Pancreas (tissue), 10 donors: Measurements from ENCODE around the gene VSIR. TPM values are rescaled to one million over a fixed set of nuclear protein-coding genes. Genes with fewer than 3 reads are reported as not detected.

Experiments used
- ATAC-seq, 4 donors: fragments of 200-7000 bp; cut with Tn5 transposase; one replicate each; pipeline versions ENCODE4 v1.8.0 to v1.9.1; 2020; ENCODE audit warnings: mild to moderate bottlenecking in 4 of 4, moderate library complexity in 4 of 4
- DNase-seq, 6 donors: peaks; one replicate each; pipeline ENCODE4 v3.0.0-alpha.2; 2020
- FAIRE-seq: peaks from 2 replicates; lab custom pipeline; 2012; peaks lifted over from hg19 to GRCh38; lab: Jason Lieb, UNC
- H3K27ac ChIP-seq, 4 donors: fragments of 200-600 bp; sonication (generic); 1 replicate in 3 of 4; 2 replicates in 1 of 4; pipeline versions ENCODE4 v1.5.0 to v1.8.0; 2020
- H3K27me3 ChIP-seq, 4 donors: fragments of 200-600 bp; one replicate each; pipeline ENCODE4 v1.8.0; 2021
- H3K36me3 ChIP-seq, 3 donors: fragments of 200-600 bp; sonication (generic) in 1 of 3; one replicate each; pipeline versions ENCODE4 v1.5.0 to v1.8.0; 2020 to 2021
- H3K4me1 ChIP-seq, 3 donors: fragments of 200-600 bp; one replicate each; pipeline ENCODE4 v1.8.0; 2021
- H3K4me3 ChIP-seq, 4 donors: fragments of 200-600 bp; sonication (generic) in 2 of 4; one replicate each; pipeline versions ENCODE4 v1.5.0 to v1.8.0; 2020 to 2021
- H3K9me3 ChIP-seq, 4 donors: fragments of 200-600 bp; one replicate each; pipeline ENCODE4 v1.8.0; 2021
- CTCF ChIP-seq, 4 donors: fragments of 200-600 bp; sonication (generic) in 3 of 4; IDR thresholded peaks; one replicate each; pipeline versions ENCODE4 v1.5.0 to v1.8.0; 2021; ENCODE audit warnings: antibody characterized with exemption in 4 of 4
- WGBS, 2 donors: extraction: QIAGEN DNeasy Blood & Tissue Kit; methylation state at CpG; one replicate each; pipeline ENCODE4 v1.1.7; 2013; 5-methylcytosine and 5-hydroxymethylcytosine counted together
- intact Hi-C, 3 donors: fragments of 100-400 bp; cut with DNase I; formaldehyde crosslinking; loops; one replicate each; pipeline versions ENCODE4 v1.11.1 to v1.14.2; 2022
- polyA plus RNA-seq, 2 donors: library from polyadenylated mRNA; stranded (reverse); fragments of 200-250 nt; gene quantifications; one replicate each; pipeline ENCODE4 v1.2.3, GENCODE V29; 2013
- total RNA-seq, 6 donors: library from RNA; stranded (reverse); fragmentation: NEBNext Ultra II Directional in 4 of 6; extraction: Animal tissue kit (Norgen Biotek cat#: 25700) in 4 of 6; gene quantifications; one replicate each; pipeline versions ENCODE4 v1.2.1 to v1.2.4, GENCODE V29; 2021 to 2023
- donor health status: healthy with polysubstance abuse.
- donor health status: DM: no; HTN: no; CAD: no; lungs with moderate emphysema.
- donor health status: DM: no; HTN: no; CAD: no.
- donor health status: control.
- donor health status: control.
- donor health status: Bipolar disorder and iron deficiency.
- donor health status: DM: yes; HTN: yes; CAD: no.
- donor health status: DM: no; HTN: no; CAD: no.
- donor health status: DM: no; HTN: no; CAD: no.
- donor health status: DM: yes; HTN: yes; CAD: no.

Gene VSIR
- total and polyA plus RNA-seq, 8 donors, result 3.7 to 27.6 (median 9.3) TPM

- no peak for TF ChIP-seq CTCF (IDR thresholded peaks at IDR 0.05)
- Histone ChIP-seq H3K4me1 (no peaks in the 10 kb centered on the region), H3K9me3 (no peaks in the 10 kb centered on the region), H3K27ac (peak overlapping the region; percentile 13 to 74 (median 46)), H3K4me3 (no peak overlapping the region), H3K27me3 (no peaks in the 10 kb centered on the region), H3K36me3 (no peaks in the 10 kb centered on the region)
- 75% methylated on average over 12 of the region's 12 CpGs for WGBS, 2 donors
- ATAC-seq (peak; percentile 72 to 86 (median 82)), FAIRE-seq (no peak), DNase-seq (peak in 2 of 6 donors; percentile 19 to 43)
- intact Hi-C loops, result no loop called here
Measured at GRCh38 chr10:71737001-71737833, 36.1 kb downstream of the VSIR start.

- no peak for TF ChIP-seq CTCF (IDR thresholded peaks at IDR 0.05)
- no peak for FAIRE-seq
- H3K9me3 ChIP-seq, result no peaks in the 10 kb centered on the region
- H3K4me1 ChIP-seq, result no peaks in the 10 kb centered on the region
- WGBS, 2 donors, result 86 to 100% methylated on average over 2 of the region's 2 CpGs
- H3K27ac ChIP-seq, result peak overlapping the region; percentile 13 to 53 (median 46)
- no peaks in the 10 kb centered on the region for H3K36me3 ChIP-seq
- intact Hi-C loops, result no loop called here
- H3K4me3 ChIP-seq, result no peak overlapping the region
- H3K27me3 ChIP-seq, result no peaks in the 10 kb centered on the region
- no peak for ATAC-seq
- DNase-seq, result no peak
Measured at GRCh38 chr10:71736570-71736952, 36.8 kb downstream of the VSIR start.

- Histone ChIP-seq H3K4me1 (no peaks in the 10 kb centered on the region), H3K9me3 (no peaks in the 10 kb centered on the region), H3K36me3 (no peaks in the 10 kb centered on the region), H3K4me3 (no peak overlapping the region), H3K27ac (peak overlapping the region in 2 of 4 donors; percentile 53), H3K27me3 (no peaks in the 10 kb centered on the region)
- FAIRE-seq, result no peak
- intact Hi-C loops, result no loop called here
- 89 to 90% methylated on average over 15 to 16 of the region's 16 CpGs for WGBS, 2 donors
- no peak for DNase-seq
- peak in 3 of 4 donors; percentile 7 to 22 (median 15) for ATAC-seq
- no peak for TF ChIP-seq CTCF (IDR thresholded peaks at IDR 0.05)
Measured at GRCh38 chr10:71735709-71736569, 37.4 kb downstream of the VSIR start.

GRCh38 chr10:71734797-71735196, 38.5 kb downstream of the VSIR start:
- H3K27me3 ChIP-seq, result no peaks in the 10 kb centered on the region
- intact Hi-C loops, result no loop called here
- FAIRE-seq (no peak), ATAC-seq (no peak), DNase-seq (no peak)
- no peaks in the 10 kb centered on the region for H3K4me1 ChIP-seq
- no peak overlapping the region for H3K27ac ChIP-seq
- no peak overlapping the region for H3K4me3 ChIP-seq
- 51 to 65% methylated on average over 5 of the region's 5 CpGs for WGBS, 2 donors
- H3K9me3 ChIP-seq, result no peaks in the 10 kb centered on the region
- H3K36me3 ChIP-seq, result no peaks in the 10 kb centered on the region
- no peak for TF ChIP-seq CTCF (IDR thresholded peaks at IDR 0.05)
